ENCODE data around the gene HMCN2. TPM values are rescaled to one million over a fixed set of nuclear protein-coding genes. Genes with fewer than 3 reads are reported as not detected.

The HMCN2 gene
- total RNA-seq, 1 donor from 2014 or later: 9.3 TPM

DNA sequence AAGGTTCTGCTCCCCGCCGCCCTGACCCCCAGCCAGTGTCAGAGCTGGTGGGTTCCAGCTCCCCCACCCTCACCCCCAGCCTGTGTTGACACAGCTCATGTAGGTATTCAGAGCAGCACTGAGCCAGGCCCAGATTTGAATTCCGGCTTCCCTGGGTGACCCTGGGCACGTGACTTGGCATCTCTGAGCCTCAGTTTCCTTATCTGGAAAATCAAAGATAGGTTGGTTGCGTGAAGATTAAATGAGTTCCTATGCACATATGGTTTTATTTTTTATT is 42.0 kb downstream of the HMCN2 start:
- H3K27me3 Mint-ChIP-seq (ENCODE audit: unreplicated experiment): peaks cover 10% of the 10 kb centered on the region
- no peak for DNase-seq
- no peak overlapping the region for H3K27ac Mint-ChIP-seq (ENCODE audit: unreplicated experiment)
- peaks cover 2% of the 10 kb centered on the region for H3K9me3 Mint-ChIP-seq (ENCODE audit: unreplicated experiment)
- no peak overlapping the region for H3K4me3 Mint-ChIP-seq (ENCODE audit: unreplicated experiment)
- peaks cover 12% of the 10 kb centered on the region for H3K4me1 Mint-ChIP-seq (ENCODE audit: low read depth, unreplicated experiment)
- no peaks in the 10 kb centered on the region for H3K36me3 Mint-ChIP-seq (ENCODE audit: unreplicated experiment)
- no peak for TF ChIP-seq CTCF (IDR thresholded peaks at IDR 0.05; ENCODE audit: partially characterized antibody, unreplicated experiment)

GRCh38 chr9:130308081-130308571 is 42.6 kb downstream of the HMCN2 start:
- H3K27ac Mint-ChIP-seq (ENCODE audit: unreplicated experiment): no peak overlapping the region
- no peaks in the 10 kb centered on the region for H3K36me3 Mint-ChIP-seq (ENCODE audit: unreplicated experiment)
- no peak overlapping the region for H3K4me3 Mint-ChIP-seq (ENCODE audit: unreplicated experiment)
- TF ChIP-seq CTCF (IDR thresholded peaks at IDR 0.05; ENCODE audit: partially characterized antibody, unreplicated experiment): no peak
- H3K4me1 Mint-ChIP-seq (ENCODE audit: low read depth, unreplicated experiment): peaks cover 11% of the 10 kb centered on the region
- H3K9me3 Mint-ChIP-seq (ENCODE audit: unreplicated experiment): peaks cover 2% of the 10 kb centered on the region
- no peak for DNase-seq
- H3K27me3 Mint-ChIP-seq (ENCODE audit: unreplicated experiment): peaks cover 10% of the 10 kb centered on the region

DNA sequence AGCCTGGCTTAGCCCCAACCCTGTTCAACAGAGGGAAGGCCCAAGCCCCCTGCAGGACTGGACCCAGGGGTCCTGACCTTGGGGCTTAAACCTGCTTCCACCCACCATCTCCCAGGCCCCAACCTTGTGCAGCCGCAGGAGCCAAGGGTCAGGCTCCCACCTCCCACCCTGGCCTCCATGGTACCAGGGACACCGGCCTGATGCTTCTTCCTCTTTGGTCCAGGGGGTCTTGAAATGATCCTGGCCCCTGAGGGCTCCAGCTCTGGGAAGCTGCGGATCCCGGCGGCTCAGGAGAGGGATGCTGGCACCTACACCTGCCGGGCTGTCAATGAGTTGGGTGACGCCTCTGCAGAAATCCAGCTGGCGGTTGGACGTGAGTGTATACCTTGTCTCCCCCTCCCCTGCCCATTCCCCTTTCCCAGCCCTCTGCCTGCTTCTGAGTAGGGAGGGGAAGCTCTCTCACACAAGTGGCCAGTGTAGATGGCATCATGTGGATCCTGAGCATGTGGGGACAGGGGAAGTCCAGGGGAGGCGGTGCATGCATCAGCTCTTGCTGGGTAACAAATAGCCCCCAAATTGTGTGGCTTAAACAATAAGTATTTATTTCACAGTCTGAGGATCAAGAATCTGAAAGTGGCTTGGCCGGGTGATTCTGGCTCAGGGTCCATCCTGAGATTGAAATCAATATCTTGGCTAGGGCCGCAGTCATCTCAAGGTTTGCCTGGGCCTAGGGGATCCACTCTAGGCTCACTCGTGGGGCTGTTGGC is 44.3 kb downstream of the HMCN2 start:
- TF ChIP-seq CTCF (IDR thresholded peaks at IDR 0.05; ENCODE audit: partially characterized antibody, unreplicated experiment): no peak
- Mint-ChIP-seq H3K4me1 (ENCODE audit: low read depth, unreplicated experiment) (peaks cover 3% of the 10 kb centered on the region), H3K36me3 (ENCODE audit: unreplicated experiment) (no peaks in the 10 kb centered on the region), H3K9me3 (ENCODE audit: unreplicated experiment) (peaks cover 7% of the 10 kb centered on the region), H3K27ac (ENCODE audit: unreplicated experiment) (no peak overlapping the region), H3K4me3 (ENCODE audit: unreplicated experiment) (no peak overlapping the region), H3K27me3 (ENCODE audit: unreplicated experiment) (peaks cover 8% of the 10 kb centered on the region)
- DNase-seq: no peak

DNA sequence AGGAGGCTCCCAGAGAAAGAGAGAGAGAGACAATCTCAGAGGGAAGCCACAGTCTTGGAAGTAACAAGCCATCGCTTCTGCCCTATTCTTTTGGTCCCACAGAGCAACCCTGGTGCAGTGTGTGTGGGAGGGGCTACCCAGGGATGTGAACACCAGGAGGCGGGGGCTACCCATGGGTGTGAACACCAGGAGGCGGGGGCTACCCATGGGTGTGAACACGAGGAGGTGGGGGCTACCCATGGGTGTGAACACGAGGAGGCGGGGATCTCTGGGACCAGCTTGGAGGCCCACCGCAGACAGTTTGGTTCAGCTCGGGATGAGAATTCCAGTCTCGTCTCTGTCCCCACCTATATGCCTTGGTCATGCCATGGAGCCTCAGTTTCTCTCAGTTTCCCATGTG is 44.9 kb downstream of the HMCN2 start:
- Mint-ChIP-seq H3K9me3 (ENCODE audit: unreplicated experiment) (peaks cover 7% of the 10 kb centered on the region), H3K4me1 (ENCODE audit: low read depth, unreplicated experiment) (peaks cover 2% of the 10 kb centered on the region), H3K36me3 (ENCODE audit: unreplicated experiment) (no peaks in the 10 kb centered on the region), H3K27ac (ENCODE audit: unreplicated experiment) (no peak overlapping the region), H3K4me3 (ENCODE audit: unreplicated experiment) (no peak overlapping the region), H3K27me3 (ENCODE audit: unreplicated experiment) (peaks cover 8% of the 10 kb centered on the region)
- no peak for DNase-seq
- no peak for TF ChIP-seq CTCF (IDR thresholded peaks at IDR 0.05; ENCODE audit: partially characterized antibody, unreplicated experiment)

DNA sequence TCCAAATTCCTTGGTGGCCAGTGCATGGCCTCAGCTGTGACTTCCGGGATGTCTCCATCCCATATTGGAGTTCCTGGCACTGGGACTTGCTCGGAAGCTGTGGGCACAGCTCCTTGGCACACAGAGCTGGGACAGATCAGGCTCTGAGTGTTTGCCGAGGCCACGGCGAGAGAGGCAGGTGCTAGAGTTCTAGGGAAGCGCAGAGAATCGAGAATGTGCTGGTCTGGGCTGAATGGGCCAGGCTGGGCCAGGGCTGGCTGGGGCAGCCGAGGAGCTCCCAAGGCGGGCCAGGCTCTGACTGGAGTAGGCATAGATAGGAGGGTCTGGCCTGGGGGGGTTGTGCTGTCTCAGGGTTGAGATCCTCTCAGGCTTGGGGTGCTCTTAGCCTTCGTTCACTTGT is 45.4 kb downstream of the HMCN2 start:
- Mint-ChIP-seq H3K27ac (ENCODE audit: unreplicated experiment) (no peak overlapping the region), H3K4me1 (ENCODE audit: low read depth, unreplicated experiment) (peaks cover 5% of the 10 kb centered on the region), H3K9me3 (ENCODE audit: unreplicated experiment) (peaks cover 7% of the 10 kb centered on the region), H3K4me3 (ENCODE audit: unreplicated experiment) (no peak overlapping the region), H3K36me3 (ENCODE audit: unreplicated experiment) (no peaks in the 10 kb centered on the region), H3K27me3 (ENCODE audit: unreplicated experiment) (peaks cover 8% of the 10 kb centered on the region)
- no peak for DNase-seq
- TF ChIP-seq CTCF (IDR thresholded peaks at IDR 0.05; ENCODE audit: partially characterized antibody, unreplicated experiment): no peak

All from glutamatergic neuron (in vitro differentiated cells).